Uterus (tissue), 4 donors: ENCODE results near the gene COPZ2. TPM values are rescaled to one million over a fixed set of nuclear protein-coding genes. Genes with fewer than 3 reads are reported as not detected.

Experiments used
- DNase-seq, 2 donors: peaks; one replicate each; pipeline ENCODE4 v3.0.0-alpha.2; 2019 to 2020
- H3K27ac ChIP-seq, 2 donors: fragments of 200-600 bp; sonication (generic); 1 replicate in 1 of 2; 2 replicates in 1 of 2; pipeline ENCODE4 v1.5.1; 2016 to 2018
- H3K27me3 ChIP-seq, 2 donors: fragments of 200-600 bp; sonication (generic); one replicate each; pipeline ENCODE4 v1.5.1; 2018 to 2019; ENCODE audit warnings: control low read depth in 1 of 2
- H3K36me3 ChIP-seq, 2 donors: fragments of 200-600 bp; sonication (generic); one replicate each; pipeline ENCODE4 v1.5.1; 2019; ENCODE audit warnings: control low read depth in 1 of 2
- H3K4me1 ChIP-seq, 2 donors: fragments of 200-600 bp; sonication (generic); one replicate each; pipeline ENCODE4 v1.5.1; 2018 to 2019; ENCODE audit warnings: control low read depth in 1 of 2
- H3K4me3 ChIP-seq, 2 donors: fragments of 200-600 bp; sonication (generic); 1 replicate in 1 of 2; 2 replicates in 1 of 2; pipeline ENCODE4 v1.5.1; 2018 to 2019; ENCODE audit warnings: mild to moderate bottlenecking in 1 of 2
- H3K9me3 ChIP-seq, 2 donors: fragments of 200-600 bp; sonication (generic); one replicate each; pipeline ENCODE4 v1.5.1; 2019; ENCODE audit warnings: control low read depth in 1 of 2
- CTCF ChIP-seq, 4 experiments: fragments of 200-600 bp in 2 of 4; fragments of 450-650 bp in 2 of 4; sonication (generic) in 2 of 4; IDR thresholded peaks; one replicate each; pipeline ENCODE4 v1.5.1; 2016 to 2019; ENCODE audit warnings: antibody characterized with exemption in 4 of 4, mild to moderate bottlenecking in 2 of 4, moderate library complexity in 1 of 4
- POLR2A ChIP-seq, 2 donors: fragments of 450-650 bp; IDR thresholded peaks; one replicate each; pipeline ENCODE4 v1.6.1; 2016; ENCODE audit warnings: antibody characterized with exemption in 2 of 2, mild to moderate bottlenecking in 1 of 2, moderate library complexity in 1 of 2
- intact Hi-C: fragments of 100-400 bp; cut with DNase I; formaldehyde crosslinking; loops from one replicate; pipeline ENCODE4 v1.15.1; 2023; ENCODE audit warnings: low total_unique reads
- total RNA-seq, 4 donors: library from RNA; depleted of rRNA in 3 of 4; stranded (reverse); fragments of >200 nt in 3 of 4; gene quantifications; one replicate each; pipeline versions ENCODE4 v1.1.0 to v1.2.4, GENCODE V29; 2014 to 2023
- donor health status: DM: yes; HTN: yes; CAD: no.

COPZ2 gene
- total RNA-seq, 4 donors from 2014 or later = 12.9 to 82.7 (median 35.3) TPM

DNA sequence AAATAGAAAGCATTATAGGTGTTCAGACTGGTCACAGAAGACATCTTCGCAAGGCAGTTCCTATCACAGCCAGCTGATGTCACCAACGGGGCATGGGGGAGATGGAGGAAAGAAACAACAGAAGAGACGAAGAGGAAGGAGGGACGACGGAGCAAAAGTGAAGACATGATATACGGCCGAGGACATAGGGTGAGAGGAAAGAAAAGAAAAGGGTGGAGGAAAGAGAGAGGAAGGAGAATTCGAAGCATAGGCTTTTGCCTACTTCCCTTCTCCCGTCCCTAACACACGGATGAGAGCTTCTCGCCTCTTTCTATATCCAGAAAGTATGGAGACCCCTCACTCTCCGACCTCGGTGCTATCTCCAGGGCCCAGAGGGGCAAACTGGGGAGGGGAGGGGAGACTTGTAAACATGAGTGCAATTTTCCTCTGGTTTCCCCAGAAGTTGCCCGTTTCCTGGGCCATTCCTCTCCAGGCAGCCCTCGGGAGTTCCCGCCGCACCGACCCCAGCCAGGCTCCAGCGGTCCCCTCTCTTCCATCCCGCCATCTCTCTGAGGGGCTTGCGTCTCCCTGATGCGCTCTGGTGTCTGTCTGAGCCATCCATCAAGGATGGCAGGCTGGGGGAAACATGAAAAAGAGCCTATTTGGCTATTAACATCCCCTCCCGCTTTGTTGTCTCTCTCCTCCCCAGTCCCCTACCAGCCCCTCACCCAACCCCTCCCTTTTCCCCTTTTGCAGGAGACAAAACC is 26.0 kb downstream of the COPZ2 start:
- TF ChIP-seq POLR2A (IDR thresholded peaks at IDR 0.05) = no peak
- no peak for TF ChIP-seq CTCF (IDR thresholded peaks at IDR 0.05)
- Histone ChIP-seq H3K27me3 (peaks cover 6 to 11% of the 10 kb centered on the region in 2 donors), H3K27ac (no peak overlapping the region), H3K36me3 (no peaks in the 10 kb centered on the region), H3K4me3 (no peak overlapping the region), H3K9me3 (no peaks in the 10 kb centered on the region), H3K4me1 (peaks cover 0 to 6% of the 10 kb centered on the region in 2 donors)
- DNase-seq = no peak
- intact Hi-C loops = no loop called here

- Histone ChIP-seq H3K27ac (no peak overlapping the region), H3K9me3 (no peaks in the 10 kb centered on the region), H3K27me3 (peaks cover 6 to 11% of the 10 kb centered on the region in 2 donors), H3K4me3 (no peak overlapping the region), H3K4me1 (peaks cover 0 to 6% of the 10 kb centered on the region in 2 donors), H3K36me3 (no peaks in the 10 kb centered on the region)
- TF ChIP-seq CTCF (IDR thresholded peaks at IDR 0.05) (no peak), POLR2A (IDR thresholded peaks at IDR 0.05) (no peak)
- intact Hi-C loops = no loop called here
- DNase-seq = no peak
Measured at GRCh38 chr17:48010193-48010592, 27.4 kb downstream of the COPZ2 start.

GRCh38 chr17:48006936-48007709 is 30.5 kb downstream of the COPZ2 start:
- peaks cover 6 to 11% of the 10 kb centered on the region in 2 donors for H3K27me3 ChIP-seq

GRCh38 chr17:48004983-48005382 is 32.6 kb downstream of the COPZ2 start:
- DNase-seq = no peak
- Histone ChIP-seq H3K9me3 (no peaks in the 10 kb centered on the region), H3K4me3 (no peak overlapping the region), H3K36me3 (no peaks in the 10 kb centered on the region), H3K27me3 (peaks cover 0 to 3% of the 10 kb centered on the region in 2 donors), H3K4me1 (no peaks in the 10 kb centered on the region), H3K27ac (no peak overlapping the region)
- intact Hi-C loops = no loop called here
- TF ChIP-seq CTCF (IDR thresholded peaks at IDR 0.05) = no peak
- TF ChIP-seq POLR2A (IDR thresholded peaks at IDR 0.05) = no peak

More at GRCh38 chr17:48006936-48007709, 30.5 kb downstream of the COPZ2 start:
- Histone ChIP-seq H3K4me1 (peaks cover 0 to 3% of the 10 kb centered on the region in 2 donors), H3K9me3 (no peaks in the 10 kb centered on the region), H3K4me3 (no peak overlapping the region), H3K27ac (no peak overlapping the region), H3K36me3 (no peaks in the 10 kb centered on the region)
- no peak for TF ChIP-seq POLR2A (IDR thresholded peaks at IDR 0.05)
- TF ChIP-seq CTCF (IDR thresholded peaks at IDR 0.05) = no peak
- intact Hi-C loops = no loop called here
- no peak for DNase-seq
